SK-N-SH (cell line): ENCODE data around the gene RBM17. TPM values are rescaled to one million over a fixed set of nuclear protein-coding genes. Genes with fewer than 3 reads are reported as not detected.

ENCODE experiments used
- CTCF ChIA-PET: fragments of 300-600, 350-600 bp; formaldehyde crosslinking; extraction: SDS; loops from one replicate; lab custom pipeline; 2021; lab: Yijun Ruan, JAX
- POLR2A ChIA-PET: fragments of 350-600 bp; sonication (Branson Sonifier 250); formaldehyde crosslinking; extraction: SDS; loops from one replicate; lab custom pipeline; 2020; ENCODE audit warnings: antibody characterized with exemption, inconsistent platforms; lab: Yijun Ruan, JAX
- DNase-seq: peaks from one replicate; pipeline ENCODE4 v3.0.0; 2012
- H2AFZ ChIP-seq: fragments of 200-600 bp; sonication (generic); 2 replicates; pipeline ENCODE4 v1.8.1; 2016; ENCODE audit warnings: antibody characterized with exemption, mild to moderate bottlenecking, low read depth
- H3F3A ChIP-seq: fragments of 200-600 bp; sonication (generic); replicated peaks from 2 replicates; pipeline ENCODE3; 2016; ENCODE audit warnings: antibody characterized with exemption, mild to moderate bottlenecking; ENCODE audit not compliant: insufficient read depth
- H3K27ac ChIP-seq, 2 experiments: fragments of 200-500 bp in 1 of 2; fragments of 200-600 bp in 1 of 2; sonication (Bioruptor generic) in 1 of 2; sonication (generic), shearing (Covaris generic) in 1 of 2; 2 replicates each; pipeline versions ENCODE4 v1.5.1 to v1.6.1; 2014 to 2016; ENCODE audit warnings: low read depth in 2 of 2, inconsistent platforms in 1 of 2, low read length in 1 of 2, mild to moderate bottlenecking in 1 of 2, mixed read lengths in 1 of 2
- H3K27me3 ChIP-seq: fragments of 200-600 bp; sonication (generic), shearing (Covaris generic); 2 replicates; pipeline ENCODE4 v1.6.1; 2016; ENCODE audit warnings: mixed run types; ENCODE audit not compliant: insufficient read depth
- H3K36me3 ChIP-seq, 2 experiments: fragments of 200-500 bp in 1 of 2; fragments of 200-600 bp in 1 of 2; sonication (Bioruptor generic) in 1 of 2; sonication (generic) in 1 of 2; replicated peaks in 1 of 2; 2 replicates each; pipeline versions ENCODE3 to v1.5.1; 2014 to 2016; ENCODE audit warnings: low read length in 1 of 2, mild to moderate bottlenecking in 1 of 2; ENCODE audit not compliant: insufficient read depth in 2 of 2, control insufficient read depth in 1 of 2
- H3K4me1 ChIP-seq, 2 experiments: fragments of 200-500 bp in 1 of 2; fragments of 200-600 bp in 1 of 2; sonication (Bioruptor generic) in 1 of 2; sonication (generic), shearing (Covaris generic) in 1 of 2; 2 replicates each; pipeline versions ENCODE4 v1.5.1 to v1.6.1; 2014 to 2016; ENCODE audit warnings: low read depth in 1 of 2, low read length in 1 of 2, mixed run types in 1 of 2; ENCODE audit not compliant: insufficient read depth in 2 of 2, control insufficient read depth in 1 of 2
- H3K4me2 ChIP-seq: fragments of 200-600 bp; sonication (generic), shearing (Covaris generic); 2 replicates; pipeline ENCODE4 v1.6.1; 2017; ENCODE audit warnings: mixed run types
- H3K4me3 ChIP-seq, 2 experiments: fragments of 200-500 bp in 1 of 2; fragments of 200-600 bp in 1 of 2; sonication (Bioruptor generic) in 1 of 2; sonication (generic), shearing (Covaris generic) in 1 of 2; 2 replicates each; pipeline versions ENCODE4 v1.5.1 to v1.8.1; 2014 to 2016; ENCODE audit warnings: low read depth in 2 of 2, inconsistent platforms in 1 of 2, low read length in 1 of 2, mild to moderate bottlenecking in 1 of 2, mixed read lengths in 1 of 2, moderate library complexity in 1 of 2
- H3K79me2 ChIP-seq: fragments of 200-600 bp; sonication (generic); 2 replicates; pipeline ENCODE4 v1.8.1; 2017; ENCODE audit warnings: mild to moderate bottlenecking; ENCODE audit not compliant: insufficient read depth
- H3K9ac ChIP-seq: fragments of 200-600 bp; sonication (generic); 2 replicates; pipeline ENCODE4 v1.6.1; 2017; ENCODE audit warnings: mixed run types
- H3K9me2 ChIP-seq: fragments of 200-600 bp; sonication (generic); 2 replicates; pipeline ENCODE4 v1.6.1; 2017; ENCODE audit warnings: mixed run types
- H3K9me3 ChIP-seq: fragments of 200-600 bp; sonication (generic); 2 replicates; pipeline ENCODE4 v1.6.1; 2017; ENCODE audit warnings: mixed run types, mild to moderate bottlenecking, moderate library complexity
- H4K20me1 ChIP-seq: fragments of 200-600 bp; sonication (generic); 2 replicates; pipeline ENCODE4 v1.6.1; 2017; ENCODE audit warnings: mild to moderate bottlenecking, mixed run types; ENCODE audit not compliant: insufficient read depth
- CHD2 ChIP-seq: fragments of 150-350 bp; IDR thresholded peaks from 2 replicates; pipeline ENCODE4 v1.6.1; 2018; ENCODE audit warnings: low read length; ENCODE audit not compliant: partially characterized antibody
- ELF1 ChIP-seq: IDR thresholded peaks from 2 replicates; pipeline ENCODE4 v1.4.0; 2012
- EP300 ChIP-seq, 2 experiments: IDR thresholded peaks; 2 replicates each; pipeline versions ENCODE4 v1.4.0 to v1.6.1; 2012; ENCODE audit warnings: borderline replicate concordance in 1 of 2, low read depth in 1 of 2, low read length in 1 of 2
- FOXJ3 ChIP-seq: sonication (generic); formaldehyde crosslinking; IDR thresholded peaks from 2 replicates; pipeline ENCODE4 v1.5.1; 2020; ENCODE audit warnings: mild to moderate bottlenecking, missing genetic modification reagents
- FOXM1 ChIP-seq: IDR thresholded peaks from 2 replicates; pipeline ENCODE4 v1.4.0; 2012; ENCODE audit warnings: low read depth, mild to moderate bottlenecking
- GABPA ChIP-seq: IDR thresholded peaks from 2 replicates; pipeline ENCODE4 v1.4.0; 2012; ENCODE audit warnings: low read depth, mild to moderate bottlenecking
- JUND ChIP-seq: IDR thresholded peaks from 2 replicates; pipeline ENCODE4 v1.4.0; 2012
- MEF2A ChIP-seq: IDR thresholded peaks from 2 replicates; pipeline ENCODE4 v1.4.0; 2012; ENCODE audit warnings: low read depth, borderline replicate concordance
- MXI1 ChIP-seq: IDR thresholded peaks from 2 replicates; pipeline ENCODE4 v1.6.1; 2012; ENCODE audit warnings: mild to moderate bottlenecking, low read depth, low read length, improper control_type of control experiment
- RAD21 ChIP-seq: IDR thresholded peaks from 2 replicates; pipeline ENCODE4 v1.6.1; 2012; ENCODE audit warnings: mild to moderate bottlenecking, low read length
- RFX5 ChIP-seq: IDR thresholded peaks from 2 replicates; pipeline ENCODE4 v1.6.1; 2012; ENCODE audit warnings: mild to moderate bottlenecking, improper control_type of control experiment, low read length
- RXRA ChIP-seq: IDR thresholded peaks from 2 replicates; pipeline ENCODE4 v1.4.0; 2012; ENCODE audit warnings: low read depth, mild to moderate bottlenecking, borderline replicate concordance
- SIN3A ChIP-seq: IDR thresholded peaks from 2 replicates; pipeline ENCODE4 v1.6.1; 2012; ENCODE audit warnings: low read depth, mild to moderate bottlenecking, low read length, moderate library complexity, borderline replicate concordance
- SMC3 ChIP-seq: IDR thresholded peaks from 2 replicates; pipeline ENCODE4 v1.6.1; 2012; ENCODE audit warnings: low read depth, low read length, improper control_type of control experiment
- TAF1 ChIP-seq: IDR thresholded peaks from 2 replicates; pipeline ENCODE4 v1.6.1; 2012; ENCODE audit warnings: low read depth, mild to moderate bottlenecking, low read length, moderate library complexity, borderline replicate concordance
- YY1 ChIP-seq: IDR thresholded peaks from 2 replicates; pipeline ENCODE4 v1.4.0; 2012; ENCODE audit warnings: low read depth, mild to moderate bottlenecking
- WGBS: methylation state at CpG from one replicate; pipeline ENCODE4 v1.1.6; 2017; ENCODE audit warnings: low lambda C conversion rate; 5-methylcytosine and 5-hydroxymethylcytosine counted together
- polyA plus RNA-seq, 3 experiments: library from polyadenylated mRNA; depleted of rRNA; stranded (reverse); fragments of >200 nt; gene quantifications; 2 replicates each; pipeline ENCODE4 v1.2.3, GENCODE V29; 2012
- TF ChIP-seq, protein P1 (sequence below): IDR thresholded peaks from 2 replicates; pipeline ENCODE4 v1.4.0; 2012; ENCODE audit warnings: low read depth, borderline replicate concordance
- TF ChIP-seq, protein P2 (sequence below): IDR thresholded peaks from 2 replicates; pipeline ENCODE4 v1.6.1; 2012; ENCODE audit warnings: mild to moderate bottlenecking, low read depth, low read length, moderate library complexity

RBM17 gene
- polyA plus RNA-seq, 1 of the 3 experiments (the other 2 are of a cell fraction): 32.6 TPM

DNA sequence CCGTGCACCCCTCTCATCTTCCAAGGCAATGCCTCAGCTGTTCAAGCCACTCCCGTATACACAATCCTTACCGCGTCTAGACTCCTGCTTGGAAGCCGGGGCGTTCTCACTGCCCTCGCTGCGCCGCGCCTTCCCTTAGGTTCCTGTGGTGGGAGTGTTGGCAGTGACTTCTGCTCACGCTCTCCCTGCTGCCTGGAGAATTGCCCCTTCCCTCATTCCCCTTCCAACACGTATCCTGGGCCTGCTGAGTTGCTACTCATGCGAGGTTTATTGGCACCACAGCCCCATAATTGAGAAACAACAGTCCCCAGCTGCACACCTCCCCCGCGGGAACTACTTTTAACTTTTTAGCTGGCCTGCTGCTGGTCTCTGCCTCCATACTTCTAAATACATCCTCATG is 31.9 kb downstream of the RBM17 start (continued):
- TF ChIP-seq RAD21: no peak

DNA sequence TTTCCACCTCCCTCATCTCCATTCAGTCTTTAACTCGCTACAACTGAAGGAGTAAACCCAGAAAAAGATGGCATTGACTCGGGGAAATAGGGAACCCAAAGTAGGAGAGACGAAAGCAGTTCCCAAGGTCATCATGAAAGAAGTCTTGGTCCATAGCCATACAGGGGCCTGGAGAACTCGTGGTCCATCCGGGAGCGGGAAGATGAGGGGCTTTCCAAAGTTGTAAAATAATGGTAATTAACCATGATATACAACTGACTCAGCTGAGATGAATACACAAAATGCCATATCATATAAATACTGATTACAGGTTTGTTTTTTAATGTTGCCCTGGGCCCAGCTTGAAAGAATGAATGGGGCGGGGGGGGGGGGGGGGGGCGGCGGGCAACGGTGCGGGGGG is 32.3 kb downstream of the RBM17 start:
- no peak overlapping the region for H3K9ac ChIP-seq
- no peak overlapping the region for H3K4me3 ChIP-seq
- no peaks in the 10 kb centered on the region for H3K9me2 ChIP-seq
- no peaks in the 10 kb centered on the region for H3K9me3 ChIP-seq
- H3F3A ChIP-seq: peaks cover 5% of the 10 kb centered on the region
- CTCF ChIA-PET: interaction anchor here (0.6 to 5.7 kb wide), 2 partner anchors 281 to 285 kb away, joined by 3 to 24 read pairs; no protein-coding TSS in a partner anchor
- no peak for TF ChIP-seq MXI1
- no peak for TF ChIP-seq FOXJ3 (CRISPR knock-in tag)
- no peak for TF ChIP-seq ELF1
- TF ChIP-seq YY1: no peak
- TF ChIP-seq RXRA: no peak
- TF ChIP-seq CHD2: no peak
- TF ChIP-seq RFX5: no peak
- TF ChIP-seq SIN3A: no peak
- TF ChIP-seq JUND: no peak
- TF ChIP-seq MEF2A: no peak
- no peak for TF ChIP-seq EP300 (IDR thresholded peaks at IDR 0.05; ENCODE audit: borderline replicate concordance in 1 of 2, low read depth in 1 of 2, low read length in 1 of 2)
- DNase-seq: no peak
- H3K27me3 ChIP-seq: no peaks in the 10 kb centered on the region
- no peaks in the 10 kb centered on the region for H4K20me1 ChIP-seq
- no peak overlapping the region for H2AFZ ChIP-seq
- H3K27ac ChIP-seq: no peak overlapping the region
- no peak overlapping the region for H3K4me2 ChIP-seq
- H3K36me3 ChIP-seq: peaks cover 4 to 10% of the 10 kb centered on the region in 2 experiments
- H3K4me1 ChIP-seq: peaks cover 0 to 7% of the 10 kb centered on the region in 2 experiments; a peak in 1 of 4 replicates
- WGBS: 94% methylated on average over 11 of the region's 11 CpGs
- POLR2A ChIA-PET: no interaction called here
- H3K79me2 ChIP-seq: no peaks in the 10 kb centered on the region

DNA sequence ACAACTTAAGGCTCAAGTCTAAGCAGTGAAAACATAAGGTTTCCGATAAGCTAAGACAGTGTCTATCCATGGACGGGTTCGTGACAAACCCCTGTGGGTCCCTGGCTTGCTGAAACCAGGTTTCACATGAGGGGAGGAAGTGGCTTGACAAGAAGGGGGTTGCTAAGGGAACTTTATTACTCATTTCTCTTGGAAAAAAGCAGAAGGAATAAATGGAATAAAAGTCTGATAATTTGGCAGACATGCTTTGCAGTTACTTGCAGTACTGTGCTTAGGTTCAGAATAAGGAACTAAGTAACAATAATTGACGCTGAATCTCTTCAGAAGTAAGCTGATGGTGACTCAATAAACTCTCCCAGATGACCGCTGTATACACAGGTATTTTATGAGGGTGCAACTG is 34.7 kb downstream of the RBM17 start:
- H2AFZ ChIP-seq: no peak overlapping the region
- no peaks in the 10 kb centered on the region for H3K9me3 ChIP-seq
- no peaks in the 10 kb centered on the region for H3K79me2 ChIP-seq
- no peaks in the 10 kb centered on the region for H3K9me2 ChIP-seq
- 85% methylated on average over 5 of the region's 5 CpGs for WGBS
- H3K36me3 ChIP-seq: no peaks in the 10 kb centered on the region
- H3K9ac ChIP-seq: no peak overlapping the region
- ChIA-PET POLR2A (no interaction called here), CTCF (interaction anchor here (1.2 to 3.5 kb wide), 2 partner anchors 13 to 278 kb away, joined by 4 to 17 read pairs; no protein-coding TSS in a partner anchor)
- no peak for DNase-seq
- no peaks in the 10 kb centered on the region for H4K20me1 ChIP-seq
- no peak for TF ChIP-seq JUND
- TF ChIP-seq SIN3A: no peak
- TF ChIP-seq FOXM1: no peak
- no peak for TF ChIP-seq ELF1
- no peak for TF ChIP-seq MXI1
- TF ChIP-seq MEF2A: no peak
- no peak for TF ChIP-seq SMC3
- no peak for TF ChIP-seq RAD21
- TF ChIP-seq FOXJ3 (CRISPR knock-in tag): no peak
- no peak for TF ChIP-seq YY1
- TF ChIP-seq, protein P1, sequence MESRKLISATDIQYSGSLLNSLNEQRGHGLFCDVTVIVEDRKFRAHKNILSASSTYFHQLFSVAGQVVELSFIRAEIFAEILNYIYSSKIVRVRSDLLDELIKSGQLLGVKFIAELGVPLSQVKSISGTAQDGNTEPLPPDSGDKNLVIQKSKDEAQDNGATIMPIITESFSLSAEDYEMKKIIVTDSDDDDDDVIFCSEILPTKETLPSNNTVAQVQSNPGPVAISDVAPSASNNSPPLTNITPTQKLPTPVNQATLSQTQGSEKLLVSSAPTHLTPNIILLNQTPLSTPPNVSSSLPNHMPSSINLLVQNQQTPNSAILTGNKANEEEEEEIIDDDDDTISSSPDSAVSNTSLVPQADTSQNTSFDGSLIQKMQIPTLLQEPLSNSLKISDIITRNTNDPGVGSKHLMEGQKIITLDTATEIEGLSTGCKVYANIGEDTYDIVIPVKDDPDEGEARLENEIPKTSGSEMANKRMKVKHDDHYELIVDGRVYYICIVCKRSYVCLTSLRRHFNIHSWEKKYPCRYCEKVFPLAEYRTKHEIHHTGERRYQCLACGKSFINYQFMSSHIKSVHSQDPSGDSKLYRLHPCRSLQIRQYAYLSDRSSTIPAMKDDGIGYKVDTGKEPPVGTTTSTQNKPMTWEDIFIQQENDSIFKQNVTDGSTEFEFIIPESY: no peak
- TF ChIP-seq GABPA: no peak
- TF ChIP-seq RXRA: no peak
- TF ChIP-seq TAF1: no peak
- TF ChIP-seq, protein P2, sequence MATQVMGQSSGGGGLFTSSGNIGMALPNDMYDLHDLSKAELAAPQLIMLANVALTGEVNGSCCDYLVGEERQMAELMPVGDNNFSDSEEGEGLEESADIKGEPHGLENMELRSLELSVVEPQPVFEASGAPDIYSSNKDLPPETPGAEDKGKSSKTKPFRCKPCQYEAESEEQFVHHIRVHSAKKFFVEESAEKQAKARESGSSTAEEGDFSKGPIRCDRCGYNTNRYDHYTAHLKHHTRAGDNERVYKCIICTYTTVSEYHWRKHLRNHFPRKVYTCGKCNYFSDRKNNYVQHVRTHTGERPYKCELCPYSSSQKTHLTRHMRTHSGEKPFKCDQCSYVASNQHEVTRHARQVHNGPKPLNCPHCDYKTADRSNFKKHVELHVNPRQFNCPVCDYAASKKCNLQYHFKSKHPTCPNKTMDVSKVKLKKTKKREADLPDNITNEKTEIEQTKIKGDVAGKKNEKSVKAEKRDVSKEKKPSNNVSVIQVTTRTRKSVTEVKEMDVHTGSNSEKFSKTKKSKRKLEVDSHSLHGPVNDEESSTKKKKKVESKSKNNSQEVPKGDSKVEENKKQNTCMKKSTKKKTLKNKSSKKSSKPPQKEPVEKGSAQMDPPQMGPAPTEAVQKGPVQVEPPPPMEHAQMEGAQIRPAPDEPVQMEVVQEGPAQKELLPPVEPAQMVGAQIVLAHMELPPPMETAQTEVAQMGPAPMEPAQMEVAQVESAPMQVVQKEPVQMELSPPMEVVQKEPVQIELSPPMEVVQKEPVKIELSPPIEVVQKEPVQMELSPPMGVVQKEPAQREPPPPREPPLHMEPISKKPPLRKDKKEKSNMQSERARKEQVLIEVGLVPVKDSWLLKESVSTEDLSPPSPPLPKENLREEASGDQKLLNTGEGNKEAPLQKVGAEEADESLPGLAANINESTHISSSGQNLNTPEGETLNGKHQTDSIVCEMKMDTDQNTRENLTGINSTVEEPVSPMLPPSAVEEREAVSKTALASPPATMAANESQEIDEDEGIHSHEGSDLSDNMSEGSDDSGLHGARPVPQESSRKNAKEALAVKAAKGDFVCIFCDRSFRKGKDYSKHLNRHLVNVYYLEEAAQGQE: no peak
- no peak for TF ChIP-seq EP300 (IDR thresholded peaks at IDR 0.05; ENCODE audit: borderline replicate concordance in 1 of 2, low read depth in 1 of 2, low read length in 1 of 2)
- H3K4me2 ChIP-seq: no peak overlapping the region
- no peak overlapping the region for H3K27ac ChIP-seq
- H3K27me3 ChIP-seq: no peaks in the 10 kb centered on the region
- H3K4me3 ChIP-seq: no peak overlapping the region
- peaks cover 0 to 7% of the 10 kb centered on the region in 2 experiments; a peak in 1 of 4 replicates for H3K4me1 ChIP-seq
- H3F3A ChIP-seq: no peaks in the 10 kb centered on the region
